Skin epidermis (tissue), 12 donors: ENCODE measurements around the gene SLC39A11.
"Not testable (repeated sequence)": the region's sequence is repeated elsewhere in the genome, so short reads cannot be mapped to it uniquely, and the experiment has no call there.

ENCODE experiments used
- H3K27ac ChIP-seq, 21 experiments: fragments of 200-600 bp; sonication (generic) in 11 of 21; one replicate each; pipeline ENCODE4 v1.5.0; 2020; ENCODE audit warnings: mild to moderate bottlenecking in 3 of 21, inconsistent platforms in 2 of 21, moderate library complexity in 2 of 21
- H3K4me3 ChIP-seq, 7 experiments: fragments of 200-600 bp; sonication (generic) in 2 of 7; one replicate each; pipeline ENCODE4 v1.5.0; 2020; ENCODE audit warnings: inconsistent platforms in 2 of 7, mild to moderate bottlenecking in 2 of 7, moderate library complexity in 1 of 7

The SLC39A11 gene

DNA sequence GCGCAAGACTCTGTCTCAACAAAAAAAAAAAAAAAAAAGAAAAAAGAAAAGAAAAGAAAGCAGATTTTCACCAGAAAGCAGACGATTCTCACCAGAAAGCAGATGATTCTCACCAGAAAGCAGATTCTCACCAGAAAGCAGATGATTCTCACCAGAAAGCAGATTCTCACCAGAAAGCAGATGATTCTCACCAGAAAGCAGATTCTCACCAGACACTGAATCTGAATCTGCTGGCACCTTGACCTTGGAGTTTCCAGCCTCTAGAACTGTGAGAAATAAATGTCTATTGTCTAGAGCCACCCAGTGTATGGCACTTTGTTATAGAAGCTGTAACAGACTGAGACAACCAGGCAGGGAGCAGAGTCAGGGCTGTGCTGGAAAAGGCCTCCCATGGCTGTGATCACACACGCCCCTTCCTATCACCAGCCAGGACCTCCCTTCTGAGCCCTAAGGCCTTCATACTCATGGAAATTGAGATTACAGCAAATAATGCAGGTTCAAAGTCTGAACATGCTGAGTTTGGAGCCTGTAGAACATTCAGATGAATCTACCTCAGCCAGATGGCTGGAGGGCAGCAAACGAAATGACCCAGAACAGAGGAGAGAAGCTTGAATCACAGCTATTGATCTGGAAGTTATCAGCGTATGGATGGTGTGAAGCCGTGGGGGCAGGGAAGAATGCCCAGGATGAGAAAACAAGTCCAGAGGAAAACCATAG, 309.3 kb downstream of the SLC39A11 start:
- Histone ChIP-seq H3K4me3 (no peak overlapping the region), H3K27ac (peak overlapping the region in 1 of 21 experiments; percentile 77)

DNA sequence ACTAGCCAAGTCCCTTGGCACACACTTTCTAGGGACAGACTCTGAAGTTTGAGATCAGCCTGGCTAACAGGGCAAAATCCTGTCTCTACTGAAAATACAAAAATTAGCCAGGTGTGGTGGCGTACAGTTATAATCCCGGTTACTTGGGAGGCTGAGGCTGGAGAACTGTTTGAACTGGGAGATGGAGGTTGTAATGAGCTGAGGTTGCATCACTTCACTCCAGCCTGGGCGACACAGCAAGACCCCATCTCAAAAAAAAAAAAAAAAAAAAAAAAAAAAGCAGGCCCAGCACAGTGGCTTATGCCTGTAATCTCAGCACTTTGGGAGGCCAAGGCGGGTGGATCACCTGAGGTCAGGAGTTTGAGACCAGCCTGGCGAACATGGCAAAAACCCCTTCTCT, 310.1 kb downstream of the SLC39A11 start:
- H3K4me3 ChIP-seq = peak overlapping the region in 1 of 7 experiments; percentile 3
- peak overlapping the region in 1 of 21 experiments; percentile 34 for H3K27ac ChIP-seq

DNA sequence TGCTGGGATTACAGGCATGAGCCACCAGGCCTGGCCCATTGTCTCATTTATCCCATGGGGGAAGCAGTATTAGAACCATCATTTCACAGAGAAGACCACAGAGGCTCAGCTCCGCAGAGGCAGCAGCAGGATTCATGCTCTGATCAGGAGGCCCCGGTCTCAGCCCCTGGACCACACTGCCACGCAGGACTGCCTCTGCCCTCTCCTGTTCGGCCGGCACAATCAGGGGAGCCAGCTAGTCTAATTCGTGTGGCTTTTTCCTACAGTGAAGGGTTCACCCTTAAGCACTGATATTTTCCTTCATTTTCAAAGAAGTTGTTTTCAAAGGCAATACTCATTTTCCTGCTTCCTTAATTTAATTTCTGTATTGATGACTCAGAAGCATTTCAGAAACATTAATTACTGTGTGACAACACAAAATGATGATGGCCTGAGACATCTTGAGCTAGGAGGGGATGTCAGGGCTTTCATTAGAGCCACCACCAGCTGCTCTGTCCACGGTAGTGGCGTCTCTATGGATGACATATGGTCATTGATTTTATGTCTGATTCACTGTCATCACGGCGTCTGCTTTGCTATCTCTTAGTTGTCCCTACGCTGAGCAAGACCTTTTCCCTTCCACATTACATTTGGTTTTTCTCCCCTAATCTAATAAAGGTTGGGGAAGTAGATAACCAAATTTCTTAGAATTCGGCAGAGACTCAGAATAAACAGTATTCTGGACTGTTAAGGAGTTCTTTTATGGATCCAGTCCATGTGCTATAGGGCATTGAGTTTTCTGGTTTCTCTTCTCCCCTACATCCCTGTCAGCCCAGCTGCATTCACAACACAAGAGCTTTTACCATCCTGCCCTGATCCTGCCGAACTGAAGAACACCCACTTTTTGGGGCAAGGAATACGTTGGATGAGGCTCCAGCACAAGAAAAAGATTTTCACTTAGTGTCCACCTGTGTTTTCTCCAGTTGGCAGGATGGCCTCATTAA, 314.0 kb downstream of the SLC39A11 start:
- H3K4me3 ChIP-seq = no peak overlapping the region
- H3K27ac ChIP-seq = no peak overlapping the region

DNA sequence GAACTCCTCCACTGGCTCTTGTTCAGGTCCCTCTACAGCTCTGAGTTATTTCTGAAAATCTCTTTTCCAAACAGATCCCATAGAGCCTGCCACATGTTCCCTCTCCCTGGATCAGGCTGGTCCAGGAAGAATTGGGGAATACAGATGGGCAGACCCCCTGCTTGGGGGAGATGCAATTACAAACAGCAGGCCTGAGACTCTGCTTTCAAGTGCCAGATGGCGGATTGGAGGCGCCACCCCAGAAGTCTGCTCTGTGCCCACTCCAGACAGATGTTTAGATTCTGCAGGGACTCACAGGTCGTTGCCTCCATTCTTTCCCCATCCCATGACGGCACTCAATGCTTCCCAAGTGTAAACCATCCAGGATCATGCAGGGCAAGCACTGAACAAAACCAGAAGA, 316.6 kb downstream of the SLC39A11 start:
- Histone ChIP-seq H3K4me3 (no peak overlapping the region), H3K27ac (no peak overlapping the region)

DNA sequence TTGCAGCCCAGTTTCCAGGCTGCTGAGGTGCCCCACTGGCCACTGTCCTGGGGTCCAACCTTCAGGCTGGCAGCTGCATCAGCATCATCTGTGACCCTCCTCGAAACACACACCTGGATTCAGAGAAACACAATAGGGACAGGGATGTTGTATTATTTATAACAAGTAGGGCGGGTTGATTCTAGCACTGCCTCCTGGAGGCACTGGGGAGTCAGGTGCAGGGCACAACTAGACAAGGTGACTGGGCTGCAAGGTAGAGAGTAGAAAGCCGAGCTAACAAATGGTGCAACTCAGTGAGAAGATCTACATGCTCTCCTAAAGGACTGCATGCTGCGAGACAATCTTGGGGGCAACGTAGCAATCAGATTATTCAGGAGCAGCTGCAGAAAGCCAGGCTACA, 317.3 kb downstream of the SLC39A11 start:
- no peak overlapping the region for H3K4me3 ChIP-seq
- no peak overlapping the region for H3K27ac ChIP-seq

DNA sequence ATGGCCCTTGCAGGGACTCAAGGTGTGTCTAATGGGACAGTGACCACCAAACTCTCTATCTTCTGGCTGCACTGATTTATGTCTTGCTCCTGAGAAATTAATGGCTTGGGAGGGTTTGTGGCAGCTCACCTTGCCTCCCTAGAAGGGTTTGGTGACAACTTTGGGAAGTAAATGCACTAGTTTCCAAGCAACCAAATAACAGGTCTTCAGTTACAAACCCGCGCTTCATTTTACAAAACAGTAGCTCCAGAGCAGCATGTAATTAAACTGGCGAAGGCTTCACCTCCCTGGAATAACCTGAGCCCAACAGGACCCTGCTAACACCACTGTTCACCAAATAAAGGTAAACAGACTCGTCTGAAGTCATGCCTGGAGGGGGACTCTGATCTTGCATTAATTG, 318.3 kb downstream of the SLC39A11 start:
- Histone ChIP-seq H3K4me3 (no peak overlapping the region), H3K27ac (no peak overlapping the region)

DNA sequence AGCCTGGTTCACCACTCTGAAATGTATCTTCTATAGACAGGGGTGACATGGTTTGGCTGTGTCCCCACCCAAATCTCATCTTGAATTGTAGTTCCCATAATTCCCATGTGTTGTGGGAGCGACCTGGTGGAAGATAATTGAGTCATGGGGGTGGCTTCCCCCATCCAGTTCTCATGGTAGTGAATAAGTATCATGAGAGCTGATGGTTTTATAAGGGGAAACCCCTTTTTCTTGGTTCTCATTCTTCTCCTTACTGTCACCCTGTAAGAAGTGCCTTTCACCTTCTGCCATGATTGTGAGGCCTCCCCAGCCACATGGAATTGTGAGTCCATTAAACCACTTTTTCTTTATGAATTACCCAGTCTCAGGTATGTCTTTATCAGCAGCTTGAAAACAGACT, 319.3 kb downstream of the SLC39A11 start:
- not testable (repeated sequence) for H3K4me3 ChIP-seq, H3K27ac ChIP-seq

DNA sequence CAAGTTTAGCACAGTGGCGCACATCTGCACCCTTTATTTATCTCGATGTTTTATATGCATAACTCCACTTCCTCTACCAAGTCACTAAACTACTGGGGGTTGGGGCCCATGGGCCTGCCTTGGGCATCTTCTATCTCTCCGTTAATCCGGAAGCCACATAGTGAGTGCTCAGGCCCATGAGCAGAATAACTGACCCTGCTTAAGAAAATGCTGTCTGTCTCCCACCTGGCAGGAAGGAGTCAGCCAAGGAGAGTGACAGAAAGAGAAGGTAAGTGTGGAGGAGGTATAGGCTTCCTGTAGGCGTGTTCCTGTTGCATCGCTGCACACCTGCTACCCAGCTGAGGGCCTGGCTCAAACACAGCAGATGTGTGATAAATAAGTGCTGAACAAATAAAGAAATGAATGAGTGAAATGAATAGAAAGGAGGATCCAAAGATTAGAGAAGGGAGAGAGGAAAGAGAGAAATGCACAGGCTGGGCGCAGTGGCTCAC, 320.1 kb downstream of the SLC39A11 start:
- Histone ChIP-seq H3K4me3 (no peak overlapping the region), H3K27ac (no peak overlapping the region)

DNA sequence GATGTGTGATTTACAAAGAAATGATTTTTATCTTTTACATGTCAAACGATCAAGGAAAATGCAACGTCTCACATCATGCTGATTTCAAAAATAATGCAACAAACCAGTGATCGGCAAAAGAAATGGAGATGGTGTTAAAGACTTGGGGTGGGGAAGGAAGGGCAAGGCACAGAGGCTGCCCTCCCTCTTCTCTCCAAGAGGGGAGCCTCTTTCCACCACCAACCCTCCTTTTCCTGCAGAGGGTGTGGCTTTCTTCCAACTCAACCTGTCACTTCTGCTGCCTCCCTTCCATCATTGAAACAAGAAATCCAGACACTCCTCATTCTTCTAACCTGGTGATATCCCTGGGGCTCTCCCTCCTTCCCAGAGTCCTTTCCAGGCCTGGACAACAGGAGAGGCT, 320.8 kb downstream of the SLC39A11 start:
- H3K4me3 ChIP-seq = no peak overlapping the region
- no peak overlapping the region for H3K27ac ChIP-seq

DNA sequence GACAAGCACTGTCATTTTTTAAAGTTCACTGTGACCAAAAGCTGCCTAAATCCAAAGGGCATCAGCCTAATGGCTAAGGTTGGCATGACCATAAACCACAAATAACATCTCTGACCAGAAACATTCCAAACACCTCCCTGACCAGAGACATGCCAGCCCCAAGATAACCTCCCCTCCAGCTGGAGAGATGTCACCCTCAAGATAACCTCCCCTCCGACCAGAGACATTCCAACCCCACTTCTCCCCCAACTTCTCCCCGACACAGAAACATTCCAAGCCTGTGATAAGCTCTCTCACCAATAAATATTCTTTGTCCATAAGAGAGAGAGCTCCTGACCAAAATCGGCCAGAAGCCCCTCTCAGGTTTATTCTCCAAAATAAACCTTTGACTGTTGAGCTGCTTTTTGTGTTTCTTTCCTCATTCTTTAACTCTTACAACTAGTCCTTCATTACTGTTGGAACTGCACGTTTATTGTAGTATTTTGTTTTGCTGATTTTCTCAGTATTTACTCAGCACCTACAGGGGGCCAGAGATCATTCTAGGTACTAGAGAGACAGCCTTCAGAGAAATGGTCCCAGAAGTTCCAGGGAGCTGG, 325.6 kb downstream of the SLC39A11 start:
- H3K27ac ChIP-seq = no peak overlapping the region
- H3K4me3 ChIP-seq = no peak overlapping the region

DNA sequence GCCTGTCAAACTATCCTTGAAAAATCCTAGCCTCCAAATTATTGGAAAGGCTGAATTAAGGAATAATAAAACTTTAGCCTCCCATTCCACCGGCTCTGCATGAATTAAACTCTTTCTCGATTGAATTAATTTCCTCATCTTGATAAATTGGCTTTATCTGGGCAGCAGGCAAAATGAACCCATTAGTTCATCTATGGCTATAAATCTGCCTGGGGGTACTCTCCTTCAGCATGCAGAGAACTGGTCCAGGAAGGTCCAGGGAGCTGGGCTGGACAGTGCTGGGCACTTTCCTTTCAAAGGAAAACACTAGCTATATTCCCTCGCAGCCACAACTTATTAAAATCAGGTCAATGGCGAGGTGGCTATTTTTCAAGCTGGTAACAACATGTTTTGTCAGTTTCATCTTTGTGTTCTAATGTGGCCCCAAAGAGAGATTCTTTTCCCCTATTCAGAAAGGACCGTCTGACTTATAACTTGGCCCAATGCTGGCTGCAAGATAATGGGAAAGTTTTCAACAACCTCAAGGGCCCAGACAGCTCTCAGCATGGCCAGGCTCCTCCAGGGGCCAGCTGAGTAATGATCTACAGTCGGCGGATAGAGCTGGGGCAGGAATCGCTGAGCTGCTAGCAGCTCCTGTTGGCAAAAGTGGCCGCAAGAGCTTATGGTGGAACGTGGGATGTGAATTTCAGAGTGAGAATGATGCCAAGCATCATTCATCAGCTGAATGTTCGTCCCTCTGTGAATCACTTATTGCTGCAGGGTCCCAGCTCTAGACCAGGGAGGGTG, 326.9 kb downstream of the SLC39A11 start:
- H3K4me3 ChIP-seq = no peak overlapping the region
- no peak overlapping the region for H3K27ac ChIP-seq

DNA sequence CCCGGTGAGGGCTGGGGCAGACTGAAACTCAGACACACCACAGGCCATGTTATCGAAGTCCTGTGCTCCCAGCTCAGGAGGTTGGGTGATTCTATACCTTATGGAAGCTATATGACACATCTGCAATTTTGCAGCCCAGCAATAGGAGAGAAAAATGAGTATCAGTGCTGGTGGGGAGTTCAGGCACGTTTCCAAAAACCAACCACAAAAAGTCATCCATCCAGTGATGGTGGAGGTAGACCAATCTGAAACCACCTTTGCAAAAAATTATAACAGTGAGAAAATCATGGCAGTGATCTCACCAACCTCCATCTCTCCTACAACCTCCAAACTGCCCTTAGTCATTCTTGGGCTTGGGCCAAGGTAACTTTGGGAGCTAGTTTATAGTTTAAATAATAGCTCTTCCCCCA, 327.9 kb downstream of the SLC39A11 start:
- no peak overlapping the region for H3K27ac ChIP-seq
- no peak overlapping the region for H3K4me3 ChIP-seq

DNA sequence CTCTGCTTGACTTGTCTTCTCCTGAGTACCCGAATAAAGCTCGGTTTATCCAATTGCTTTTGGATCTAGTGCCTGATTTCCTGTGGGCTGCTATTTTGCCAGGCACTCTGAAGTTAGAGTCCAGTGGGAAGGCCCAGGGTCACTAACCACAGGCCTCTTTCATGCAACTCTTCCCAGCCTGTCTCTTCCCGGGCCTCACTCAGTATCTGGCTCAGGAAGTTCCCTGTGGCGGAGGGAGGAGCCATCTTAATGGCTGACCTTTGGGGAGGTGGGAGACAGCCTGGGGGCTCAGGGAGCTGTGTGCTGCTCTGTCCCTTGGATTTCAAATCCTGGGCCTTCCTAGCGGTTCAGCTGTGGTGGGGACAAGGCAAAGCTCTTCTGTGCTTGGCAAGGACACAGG, 328.5 kb downstream of the SLC39A11 start:
- Histone ChIP-seq H3K4me3 (no peak overlapping the region), H3K27ac (no peak overlapping the region)

DNA sequence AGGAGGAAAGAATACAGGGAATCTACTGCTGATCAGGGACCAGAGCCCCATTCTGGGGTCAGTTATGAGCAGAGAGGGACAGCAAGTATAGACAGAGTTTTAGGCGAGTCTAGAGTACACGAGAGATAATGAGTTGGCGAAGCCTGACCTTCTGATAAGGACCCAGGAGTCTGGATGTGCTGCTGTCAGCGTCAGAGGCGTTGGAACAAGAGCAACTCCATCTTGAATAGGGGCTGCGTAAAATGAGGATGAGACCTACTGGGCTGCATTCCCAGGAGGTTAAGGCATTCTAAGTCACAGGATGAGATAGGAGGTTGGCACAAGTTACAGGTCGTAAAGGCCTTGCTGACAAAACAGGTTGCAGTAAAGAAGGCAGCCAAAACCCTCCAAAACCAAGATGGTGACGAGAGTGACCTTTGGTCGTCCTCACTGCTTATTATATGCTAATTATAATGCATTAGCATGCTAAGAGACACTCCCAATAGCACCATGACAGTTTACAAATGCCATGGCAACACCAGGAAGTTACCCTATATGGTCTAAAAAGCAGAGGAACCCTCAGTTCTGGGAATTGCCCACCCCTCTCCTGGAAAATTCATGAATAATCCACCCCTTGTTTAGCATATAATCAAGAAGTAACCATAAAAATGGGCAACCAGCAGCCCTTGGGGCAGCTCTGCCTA, 330.5 kb downstream of the SLC39A11 start:
- not testable (repeated sequence) for H3K4me3 ChIP-seq, H3K27ac ChIP-seq

DNA sequence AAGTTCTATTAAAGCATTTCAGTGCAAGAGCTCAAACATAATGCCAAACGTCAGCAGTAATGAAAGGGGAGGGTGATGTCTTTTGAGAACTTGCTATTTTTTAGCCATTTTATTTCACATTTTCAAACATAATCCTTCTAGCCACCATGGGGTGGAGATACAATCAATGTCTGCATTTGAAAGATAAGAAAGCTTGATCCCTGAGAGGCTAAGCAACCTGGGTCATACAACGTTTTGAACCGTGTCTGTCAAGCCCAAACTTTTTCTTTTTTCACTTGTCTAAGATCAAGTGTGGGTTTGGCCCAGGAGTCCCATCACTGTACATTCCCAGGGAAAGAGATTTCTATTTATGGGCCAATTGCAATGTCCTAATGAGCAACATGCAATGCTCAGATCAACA, 331.1 kb downstream of the SLC39A11 start:
- Histone ChIP-seq H3K27ac (no peak overlapping the region), H3K4me3 (no peak overlapping the region)

DNA sequence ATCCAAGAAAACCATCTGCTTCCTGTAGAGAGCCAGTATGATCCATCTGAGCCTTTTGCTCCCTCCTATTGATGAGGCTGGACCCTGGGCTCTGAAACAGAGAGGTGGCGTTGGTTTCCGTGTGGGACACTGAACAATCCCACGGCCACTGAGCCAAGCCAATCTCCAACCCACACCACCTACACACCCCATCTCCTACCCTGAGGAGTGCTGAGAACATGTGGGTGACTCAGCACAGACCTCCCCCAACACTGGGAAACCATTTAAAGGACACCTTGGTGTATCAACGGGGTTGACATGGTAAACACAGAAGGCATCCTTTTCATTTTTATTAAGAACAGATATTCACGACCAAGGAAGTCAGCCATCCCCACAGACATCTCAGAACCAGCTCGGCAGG, 332.1 kb downstream of the SLC39A11 start:
- no peak overlapping the region for H3K4me3 ChIP-seq
- H3K27ac ChIP-seq = no peak overlapping the region

DNA sequence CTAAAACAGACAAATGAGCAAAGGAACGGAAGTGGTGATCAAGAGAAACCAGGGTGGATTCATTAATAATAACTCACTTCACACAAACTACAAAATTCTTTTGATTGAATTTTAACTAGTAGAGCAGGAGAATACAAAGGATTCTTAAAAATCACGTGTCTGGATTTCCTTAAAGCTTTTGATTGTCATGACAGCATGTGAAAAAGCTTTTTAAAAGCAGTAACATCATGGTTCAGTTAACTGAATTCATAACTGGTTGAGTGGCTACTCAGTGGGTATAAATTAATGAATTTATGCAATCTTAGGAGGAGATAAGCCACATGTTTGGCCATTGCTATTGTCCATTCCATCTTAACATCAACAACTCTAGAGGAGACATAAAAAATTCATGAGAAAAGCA, 333.2 kb downstream of the SLC39A11 start:
- no peak overlapping the region for H3K27ac ChIP-seq

DNA sequence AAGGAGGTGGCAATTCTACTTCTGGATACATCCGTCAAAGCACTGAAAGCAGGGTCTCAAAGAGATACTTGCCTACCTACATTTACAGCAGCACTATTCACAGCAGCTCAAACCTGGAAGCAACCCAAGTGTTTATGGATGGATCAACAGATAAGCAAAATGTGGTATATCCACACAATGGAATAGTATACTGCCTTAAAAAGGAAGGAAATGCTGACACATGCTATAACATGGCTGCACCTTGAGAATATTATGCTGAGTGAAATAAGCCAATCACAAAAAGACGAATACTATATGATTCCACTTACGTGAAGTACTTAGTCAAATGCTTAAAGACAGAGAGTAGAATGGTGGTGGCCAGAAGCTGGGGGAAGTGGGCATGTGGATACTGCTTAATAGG, 336.2 kb downstream of the SLC39A11 start:
- Histone ChIP-seq H3K27ac (no peak overlapping the region), H3K4me3 (no peak overlapping the region)

More for the DNA sequence above, 333.2 kb downstream of the SLC39A11 start:
- no peak overlapping the region for H3K4me3 ChIP-seq

DNA sequence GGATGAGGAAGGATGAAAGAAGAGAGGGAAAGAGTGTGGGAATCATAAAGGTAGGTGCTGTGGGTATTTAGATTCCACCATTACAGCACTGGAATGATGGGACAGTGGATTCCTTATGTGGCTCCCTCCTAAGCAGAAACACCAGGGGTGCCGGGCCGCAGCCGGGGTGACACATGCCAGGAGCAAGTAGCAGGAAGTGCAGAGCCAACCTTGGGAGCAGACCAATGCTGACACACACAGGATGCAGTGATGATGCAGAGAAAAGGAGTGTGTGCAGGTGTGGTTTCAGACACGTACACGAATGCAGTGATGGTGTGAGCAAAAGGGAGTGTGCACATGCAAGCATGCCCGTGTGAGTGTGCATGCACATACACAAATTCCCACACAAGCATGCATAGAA, 338.0 kb downstream of the SLC39A11 start:
- Histone ChIP-seq H3K27ac (no peak overlapping the region), H3K4me3 (no peak overlapping the region)
